Measurements from ENCODE around the gene MINDY3. TPM values are rescaled to one million over a fixed set of nuclear protein-coding genes. Genes with fewer than 3 reads are reported as not detected.

The MINDY3 gene
- polyA plus RNA-seq, 1 donor (not counting 4 experiments of a cell fraction or from before 2014, with no cell fraction given), result 22.1 TPM

- dilution Hi-C loops (cut with MboI; ENCODE audit: extremely low pct_ligation_motif_present, low sequenced_read_pairs), result no loop called here
- no peak overlapping the region for H3K4me2 ChIP-seq (ENCODE audit: control insufficient read depth, extremely low read depth, insufficient read depth, low read depth, low read length)
- H2AFZ ChIP-seq (ENCODE audit: control insufficient read depth, low read length), result no peak overlapping the region
- no peak overlapping the region for H3K27ac ChIP-seq (ENCODE audit: control insufficient read depth, insufficient read depth, low read length)
- no peaks in the 10 kb centered on the region for H3K79me2 ChIP-seq (ENCODE audit: control insufficient read depth, insufficient read depth, low read length)
- no peak overlapping the region for H3K4me3 ChIP-seq (ENCODE audit: control insufficient read depth in 2 of 3, extremely low read depth in 1 of 3, insufficient read depth in 2 of 3, low read depth in 1 of 3, low read length in 3 of 3)
- H4K20me1 ChIP-seq (ENCODE audit: control insufficient read depth, extremely low read depth, insufficient read depth, low read length), result no peaks in the 10 kb centered on the region
- H3K9ac ChIP-seq (ENCODE audit: control insufficient read depth, extremely low read depth, insufficient read depth, low read length), result no peak overlapping the region
- H3K27me3 ChIP-seq (ENCODE audit: control insufficient read depth, extremely low read depth, insufficient read depth, low read length), result no peaks in the 10 kb centered on the region
- peaks cover 0 to 3% of the 10 kb centered on the region in 2 experiments for H3K36me3 ChIP-seq (ENCODE audit: control insufficient read depth in 2 of 2, extremely low read depth in 1 of 2, insufficient read depth in 2 of 2, low read length in 2 of 2)
- FAIRE-seq (no peak), DNase-seq (ENCODE audit: low read depth, low spot score) (no peak)
- no peaks in the 10 kb centered on the region for H3K9me1 ChIP-seq (ENCODE audit: control insufficient read depth, extremely low read depth, insufficient read depth, low read length)
- no peaks in the 10 kb centered on the region for H3K9me3 ChIP-seq (ENCODE audit: control insufficient read depth, low read depth, low read length)
- no peaks in the 10 kb centered on the region for H3K4me1 ChIP-seq (ENCODE audit: control insufficient read depth, extremely low read depth, insufficient read depth, low read length)
- TF ChIP-seq EZH2 (IDR thresholded peaks at IDR 0.05; ENCODE audit: low read length) (no peak), CTCF (optimal IDR thresholded peaks at IDR 0.05 in 1 of 3, IDR thresholded peaks at IDR 0.05 in 1 of 3, conservative IDR thresholded peaks at IDR 0.05 in 1 of 3; ENCODE audit: extremely low read depth in 1 of 3, insufficient read depth in 2 of 3, low read length in 3 of 3) (no peak)
These were observed 56.2 kb downstream of the MINDY3 start for GRCh38 chr10:15804109-15804508.

- H3K36me3 ChIP-seq (ENCODE audit: control insufficient read depth in 2 of 2, extremely low read depth in 1 of 2, insufficient read depth in 2 of 2, low read length in 2 of 2), result peaks cover 0 to 3% of the 10 kb centered on the region in 2 experiments
- FAIRE-seq, result no peak
- dilution Hi-C loops (cut with MboI; ENCODE audit: extremely low pct_ligation_motif_present, low sequenced_read_pairs), result no loop called here
These were observed 57.8 kb downstream of the MINDY3 start for GRCh38 chr10:15802375-15802949.

More at GRCh38 chr10:15802375-15802949, 57.8 kb downstream of the MINDY3 start:
- Histone ChIP-seq H3K27ac (ENCODE audit: control insufficient read depth, insufficient read depth, low read length) (no peak overlapping the region), H3K9ac (ENCODE audit: control insufficient read depth, extremely low read depth, insufficient read depth, low read length) (no peak overlapping the region), H3K79me2 (ENCODE audit: control insufficient read depth, insufficient read depth, low read length) (no peaks in the 10 kb centered on the region), H3K4me3 (ENCODE audit: control insufficient read depth in 2 of 3, extremely low read depth in 1 of 3, insufficient read depth in 2 of 3, low read depth in 1 of 3, low read length in 3 of 3) (no peak overlapping the region), H3K27me3 (ENCODE audit: control insufficient read depth, extremely low read depth, insufficient read depth, low read length) (no peaks in the 10 kb centered on the region), H3K9me1 (ENCODE audit: control insufficient read depth, extremely low read depth, insufficient read depth, low read length) (no peaks in the 10 kb centered on the region), H4K20me1 (ENCODE audit: control insufficient read depth, extremely low read depth, insufficient read depth, low read length) (no peaks in the 10 kb centered on the region), H3K4me2 (ENCODE audit: control insufficient read depth, extremely low read depth, insufficient read depth, low read depth, low read length) (no peak overlapping the region), H3K4me1 (ENCODE audit: control insufficient read depth, extremely low read depth, insufficient read depth, low read length) (no peaks in the 10 kb centered on the region), H2AFZ (ENCODE audit: control insufficient read depth, low read length) (no peak overlapping the region), H3K9me3 (ENCODE audit: control insufficient read depth, low read depth, low read length) (no peaks in the 10 kb centered on the region)
- TF ChIP-seq CTCF (optimal IDR thresholded peaks at IDR 0.05 in 1 of 3, IDR thresholded peaks at IDR 0.05 in 1 of 3, conservative IDR thresholded peaks at IDR 0.05 in 1 of 3; ENCODE audit: extremely low read depth in 1 of 3, insufficient read depth in 2 of 3, low read length in 3 of 3) (no peak), EZH2 (IDR thresholded peaks at IDR 0.05; ENCODE audit: low read length) (no peak)
- no peak for DNase-seq (ENCODE audit: low read depth, low spot score)

Data from keratinocyte (primary cell).